ENCODE results near the gene PDK3. TPM values are rescaled to one million over a fixed set of nuclear protein-coding genes. Genes with fewer than 3 reads are reported as not detected.

Gene PDK3
- total RNA-seq, 1 experiment from 2014 or later = 1.4 TPM

DNA sequence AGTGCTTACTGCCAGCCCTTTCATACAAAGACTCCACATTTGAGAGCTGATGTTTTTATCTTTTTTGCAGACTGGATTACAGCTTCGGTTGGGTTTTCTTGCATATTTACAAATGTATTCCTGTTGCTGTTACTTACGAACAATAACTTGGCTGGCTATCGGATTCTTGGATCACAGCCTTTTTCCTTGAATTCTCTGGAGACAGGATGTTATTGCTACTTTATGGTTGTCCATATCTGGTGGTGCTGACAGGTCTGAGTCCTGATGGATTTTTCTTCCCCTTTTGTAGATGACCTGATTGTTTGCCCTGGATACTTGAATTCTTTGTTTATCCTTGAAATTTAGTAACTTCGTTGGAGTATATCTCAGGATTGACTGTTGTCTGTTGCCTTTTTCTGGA, 77.7 kb downstream of the PDK3 start:
- TF ChIP-seq, protein P1, sequence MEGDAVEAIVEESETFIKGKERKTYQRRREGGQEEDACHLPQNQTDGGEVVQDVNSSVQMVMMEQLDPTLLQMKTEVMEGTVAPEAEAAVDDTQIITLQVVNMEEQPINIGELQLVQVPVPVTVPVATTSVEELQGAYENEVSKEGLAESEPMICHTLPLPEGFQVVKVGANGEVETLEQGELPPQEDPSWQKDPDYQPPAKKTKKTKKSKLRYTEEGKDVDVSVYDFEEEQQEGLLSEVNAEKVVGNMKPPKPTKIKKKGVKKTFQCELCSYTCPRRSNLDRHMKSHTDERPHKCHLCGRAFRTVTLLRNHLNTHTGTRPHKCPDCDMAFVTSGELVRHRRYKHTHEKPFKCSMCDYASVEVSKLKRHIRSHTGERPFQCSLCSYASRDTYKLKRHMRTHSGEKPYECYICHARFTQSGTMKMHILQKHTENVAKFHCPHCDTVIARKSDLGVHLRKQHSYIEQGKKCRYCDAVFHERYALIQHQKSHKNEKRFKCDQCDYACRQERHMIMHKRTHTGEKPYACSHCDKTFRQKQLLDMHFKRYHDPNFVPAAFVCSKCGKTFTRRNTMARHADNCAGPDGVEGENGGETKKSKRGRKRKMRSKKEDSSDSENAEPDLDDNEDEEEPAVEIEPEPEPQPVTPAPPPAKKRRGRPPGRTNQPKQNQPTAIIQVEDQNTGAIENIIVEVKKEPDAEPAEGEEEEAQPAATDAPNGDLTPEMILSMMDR (IDR thresholded peaks at IDR 0.05; ENCODE audit: unreplicated experiment) = no peak
- DNase-seq (ENCODE audit: unreplicated experiment) = no peak
- H3K27me3 Mint-ChIP-seq (ENCODE audit: insufficient read depth, unreplicated experiment) = peaks cover 86% of the 10 kb centered on the region
- CTCF ChIA-PET = interaction anchor here (0.7 kb wide), 1 partner anchor 601 kb away, joined by 3 read pairs; no protein-coding TSS in a partner anchor
- POLR2A ChIA-PET = no interaction called here
- no peaks in the 10 kb centered on the region for H3K9me3 Mint-ChIP-seq (ENCODE audit: unreplicated experiment)
- H3K27ac Mint-ChIP-seq (ENCODE audit: low read depth, unreplicated experiment) = no peak overlapping the region
- no TSS peak for BruUV-seq (replicated peaks)
- no peaks in the 10 kb centered on the region for H3K36me3 Mint-ChIP-seq (ENCODE audit: insufficient read depth, unreplicated experiment)
- H3K4me3 Mint-ChIP-seq (ENCODE audit: unreplicated experiment) = no peak overlapping the region
- no peaks in the 10 kb centered on the region for H3K4me1 Mint-ChIP-seq (ENCODE audit: insufficient read depth, unreplicated experiment)
- intact Hi-C loops (cut with micrococcal nuclease) = no loop called here

- no peak overlapping the region for H3K27ac Mint-ChIP-seq (ENCODE audit: low read depth, unreplicated experiment)
Observed at GRCh38 chrX:24547961-24548360, 82.9 kb downstream of the PDK3 start.

GRCh38 chrX:24550166-24550565, 85.1 kb downstream of the PDK3 start:
- Mint-ChIP-seq H3K4me1 (ENCODE audit: insufficient read depth, unreplicated experiment) (no peaks in the 10 kb centered on the region), H3K27me3 (ENCODE audit: insufficient read depth, unreplicated experiment) (peaks cover 82% of the 10 kb centered on the region), H3K4me3 (ENCODE audit: unreplicated experiment) (no peak overlapping the region), H3K36me3 (ENCODE audit: insufficient read depth, unreplicated experiment) (no peaks in the 10 kb centered on the region), H3K9me3 (ENCODE audit: unreplicated experiment) (no peaks in the 10 kb centered on the region), H3K27ac (ENCODE audit: low read depth, unreplicated experiment) (no peak overlapping the region)
- ChIA-PET POLR2A (no interaction called here), CTCF (interaction anchor here (1.0 kb wide), 1 partner anchor 15 kb away, joined by 3 read pairs; no protein-coding TSS in a partner anchor)
- no TSS peak for BruUV-seq (replicated peaks)
- no peak for DNase-seq (ENCODE audit: unreplicated experiment)
- TF ChIP-seq, protein P1 (IDR thresholded peaks at IDR 0.05; ENCODE audit: unreplicated experiment) = no peak
- intact Hi-C loops (cut with micrococcal nuclease) = no loop called here

More at GRCh38 chrX:24547961-24548360, 82.9 kb downstream of the PDK3 start:
- Mint-ChIP-seq H3K9me3 (ENCODE audit: unreplicated experiment) (no peaks in the 10 kb centered on the region), H3K36me3 (ENCODE audit: insufficient read depth, unreplicated experiment) (no peaks in the 10 kb centered on the region), H3K4me1 (ENCODE audit: insufficient read depth, unreplicated experiment) (no peaks in the 10 kb centered on the region), H3K4me3 (ENCODE audit: unreplicated experiment) (no peak overlapping the region), H3K27me3 (ENCODE audit: insufficient read depth, unreplicated experiment) (peaks cover 82% of the 10 kb centered on the region)
- no peak for DNase-seq (ENCODE audit: unreplicated experiment)
- TF ChIP-seq, protein P1 (IDR thresholded peaks at IDR 0.05; ENCODE audit: unreplicated experiment) = no peak
- ChIA-PET POLR2A (no interaction called here), CTCF (interaction anchor here (0.5 kb wide), 1 partner anchor 310 kb away, joined by 3 read pairs; no protein-coding TSS in a partner anchor)
- BruUV-seq (replicated peaks) = no TSS peak
- intact Hi-C loops (cut with micrococcal nuclease) = no loop called here

DNA sequence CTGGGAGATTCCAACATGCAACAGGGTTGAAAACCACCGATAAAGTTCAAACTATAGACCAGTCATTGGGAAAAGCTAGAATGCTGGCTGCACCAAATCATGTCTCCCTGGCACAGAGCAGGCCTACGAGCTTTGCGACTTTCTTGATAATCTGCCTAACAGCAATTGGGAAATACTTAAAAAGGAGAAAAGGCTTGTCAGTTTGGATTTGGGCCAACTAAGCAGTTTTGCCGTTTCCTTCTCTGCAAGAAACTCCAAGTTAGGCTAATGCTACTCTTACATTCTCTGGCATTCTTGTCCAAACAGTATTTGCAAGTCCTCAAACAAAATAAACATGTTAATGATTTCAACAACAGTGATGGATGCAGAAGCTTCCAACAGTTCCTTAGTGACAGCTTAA, 87.9 kb downstream of the PDK3 start:
- Mint-ChIP-seq H3K27ac (ENCODE audit: low read depth, unreplicated experiment) (no peak overlapping the region), H3K4me1 (ENCODE audit: insufficient read depth, unreplicated experiment) (no peaks in the 10 kb centered on the region), H3K36me3 (ENCODE audit: insufficient read depth, unreplicated experiment) (no peaks in the 10 kb centered on the region), H3K9me3 (ENCODE audit: unreplicated experiment) (no peaks in the 10 kb centered on the region), H3K27me3 (ENCODE audit: insufficient read depth, unreplicated experiment) (peaks cover 78% of the 10 kb centered on the region), H3K4me3 (ENCODE audit: unreplicated experiment) (no peak overlapping the region)
- no peak for DNase-seq (ENCODE audit: unreplicated experiment)
- no TSS peak for BruUV-seq (replicated peaks)
- ChIA-PET POLR2A (no interaction called here), CTCF (interaction anchor here (0.6 to 1.5 kb wide), 5 partner anchors 10 to 139 kb away, joined by 3 to 4 read pairs (median 3); no protein-coding TSS in a partner anchor)
- intact Hi-C loops (cut with micrococcal nuclease) = no loop called here
- TF ChIP-seq, protein P1 (IDR thresholded peaks at IDR 0.05; ENCODE audit: unreplicated experiment) = no peak

Data from MCF 10A (cell line).